HG02981 (cell line): ENCODE measurements around the gene TGFBR3.

Experiments
- ATAC-seq: cut with Tn5 transposase; IDR thresholded peaks from one replicate; pipeline ENCODE4 v1.9.1; 2021; ENCODE audit warnings: mild to moderate bottlenecking, moderate library complexity; ENCODE audit not compliant: unreplicated experiment

TGFBR3 gene

DNA sequence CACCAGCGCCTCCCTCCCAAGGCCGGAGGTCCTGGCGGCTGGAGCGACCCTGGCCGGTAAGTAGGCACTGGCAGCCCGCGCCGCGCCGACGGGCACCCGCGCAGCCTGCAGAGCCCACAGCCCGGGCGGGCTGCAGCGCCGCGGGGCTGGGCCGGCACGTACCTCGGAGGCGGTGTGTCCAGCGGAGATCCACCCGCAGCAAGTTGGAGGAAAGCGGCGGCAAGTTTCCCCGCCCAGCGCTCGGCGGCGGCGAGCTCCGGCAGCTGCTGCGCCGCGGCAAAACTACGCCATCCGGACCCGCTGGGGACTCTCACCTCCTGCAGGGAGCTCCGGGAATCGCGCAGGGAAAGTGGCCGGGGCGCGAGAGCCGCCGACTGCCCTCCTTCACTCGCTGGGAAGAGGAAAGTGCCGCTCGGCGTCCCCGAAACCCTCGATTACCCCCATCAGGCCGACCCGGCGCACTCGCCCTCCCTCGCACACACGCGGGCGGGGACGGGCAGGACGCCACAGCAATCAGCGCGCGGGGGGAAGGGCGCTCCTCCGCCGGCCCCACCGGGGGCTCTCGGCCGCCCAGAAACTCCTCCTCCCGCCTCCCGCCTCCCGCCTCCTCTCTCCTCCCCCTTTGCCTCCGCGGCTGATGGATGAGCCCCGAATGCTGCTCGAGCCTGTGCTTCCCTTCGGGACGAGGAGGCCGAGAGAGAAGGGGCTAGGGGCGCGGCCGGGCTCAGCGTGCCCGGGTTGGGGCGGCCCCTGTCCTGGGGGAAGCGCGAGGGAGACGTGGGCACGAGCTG is at the start of gene TGFBR3:
Gene TGFBR3, minus strand, starts transcription at position 436 of the 791 bp plus-strand sequence. CDS start 24,620 bp downstream, outside the sequence.
- ATAC-seq: peak; percentile 74

DNA sequence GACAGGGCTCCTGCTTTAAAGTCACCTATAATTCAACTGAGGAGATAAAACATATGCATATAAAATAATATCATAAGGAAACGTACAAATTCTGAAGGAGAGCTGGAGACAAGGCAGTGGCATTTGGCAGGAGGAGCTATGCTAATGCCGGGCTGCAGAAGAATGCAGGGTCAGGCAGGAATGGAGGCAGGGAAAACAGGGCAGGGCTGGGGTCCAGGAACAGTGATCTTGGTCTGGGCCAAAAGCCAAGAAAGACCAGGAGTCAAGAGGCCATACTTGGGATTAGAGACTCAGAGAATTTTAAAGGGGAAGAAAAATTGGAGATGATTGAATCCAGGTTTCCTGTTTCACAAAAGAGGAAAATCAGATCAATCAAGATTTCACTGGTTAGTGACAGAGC is 43.3 kb upstream of the TGFBR3 start:
- no peak for ATAC-seq

DNA sequence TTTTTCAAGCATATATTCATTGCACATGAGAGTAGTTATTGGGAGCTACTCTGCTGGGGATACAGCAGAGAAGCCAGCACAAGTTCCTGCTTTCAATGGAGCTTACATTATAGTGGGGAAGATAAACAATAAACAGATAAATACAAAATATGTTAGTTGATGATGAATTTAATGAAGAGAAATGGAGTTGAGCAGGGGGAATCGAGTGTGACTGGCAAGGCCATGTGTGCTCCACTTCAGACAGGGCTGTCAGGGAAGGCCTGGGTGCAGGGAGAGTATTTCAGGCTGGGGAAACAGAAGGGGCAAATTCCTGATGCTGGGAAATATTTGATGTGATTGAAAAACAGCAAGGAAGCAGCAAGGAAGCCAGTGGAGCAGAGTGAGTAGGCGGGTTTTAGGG is 42.1 kb upstream of the TGFBR3 start:
- ATAC-seq: no peak

DNA sequence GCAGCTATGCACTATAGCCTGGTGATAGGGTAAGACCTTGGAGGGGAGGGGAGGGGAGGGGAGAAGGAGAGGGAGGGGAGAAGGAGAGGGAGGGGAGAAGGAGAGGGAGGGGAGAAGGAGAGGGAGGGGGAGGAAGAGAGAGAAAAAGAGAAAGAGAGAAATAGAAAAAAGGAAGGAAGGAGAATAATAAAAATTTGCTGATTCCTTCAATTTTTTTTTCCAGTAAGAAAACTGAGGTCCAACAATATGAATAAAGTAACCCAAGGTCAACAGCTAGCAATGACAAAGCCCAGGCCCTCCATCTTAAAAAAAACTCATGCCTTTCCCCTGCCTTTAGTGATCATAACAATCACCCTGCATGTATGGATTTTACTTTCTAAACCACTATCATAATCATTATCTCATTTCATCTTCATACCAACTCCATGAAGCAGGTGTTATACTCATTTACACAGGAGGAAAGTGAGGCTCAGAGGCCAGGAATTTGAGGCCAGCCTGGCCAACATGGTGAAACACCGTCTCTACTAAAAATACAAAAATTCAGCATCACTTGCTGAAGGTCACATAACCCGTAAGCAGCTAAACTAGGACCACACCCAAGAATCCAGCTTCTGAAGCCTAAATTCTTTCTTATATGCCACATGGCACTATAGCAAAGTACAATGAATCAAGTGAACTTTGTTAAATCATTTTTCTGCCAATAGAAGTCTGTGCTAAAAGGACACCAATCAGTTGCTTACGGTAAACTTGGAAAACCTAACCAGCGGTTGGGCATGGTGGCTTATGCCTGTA is 39.9 kb upstream of the TGFBR3 start:
- ATAC-seq: no peak

DNA sequence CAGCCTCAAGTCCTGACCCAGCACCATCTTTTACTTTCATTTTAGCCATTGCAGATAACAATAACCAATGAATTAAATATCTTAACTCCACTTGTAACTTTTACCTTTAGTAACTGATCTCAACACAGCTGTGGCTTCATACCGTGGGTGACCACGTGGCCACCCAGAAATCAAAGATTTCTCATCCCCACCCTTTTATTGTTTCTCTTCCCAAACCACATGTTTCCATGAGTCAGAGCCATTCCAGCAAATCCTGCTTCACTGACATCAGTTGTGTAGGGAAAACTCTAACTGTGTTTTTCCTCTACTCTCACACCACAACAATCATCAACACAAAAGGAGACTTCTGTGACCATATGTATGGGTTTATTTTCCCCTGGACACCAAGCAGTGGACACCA is 38.2 kb upstream of the TGFBR3 start:
- ATAC-seq: no peak

DNA sequence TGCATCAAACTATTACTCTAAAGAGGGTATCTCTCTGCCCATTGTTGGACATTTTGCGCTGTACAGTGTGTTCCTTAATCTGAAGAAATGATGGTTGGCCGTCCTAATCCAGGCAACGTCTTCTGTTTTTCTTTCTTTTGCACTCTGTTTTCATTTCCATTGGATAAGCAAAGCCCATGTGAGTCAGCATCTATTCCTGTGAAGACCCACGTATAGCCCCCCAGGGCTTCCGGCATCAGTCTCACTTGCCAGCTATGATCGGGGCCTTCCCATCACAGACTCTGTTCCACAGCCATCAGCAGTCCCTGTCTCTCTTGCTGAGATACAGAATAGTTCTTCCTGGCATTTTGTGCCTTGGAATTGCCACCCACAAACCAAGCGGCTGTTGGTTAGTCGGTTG is 34.0 kb upstream of the TGFBR3 start:
- ATAC-seq: no peak

DNA sequence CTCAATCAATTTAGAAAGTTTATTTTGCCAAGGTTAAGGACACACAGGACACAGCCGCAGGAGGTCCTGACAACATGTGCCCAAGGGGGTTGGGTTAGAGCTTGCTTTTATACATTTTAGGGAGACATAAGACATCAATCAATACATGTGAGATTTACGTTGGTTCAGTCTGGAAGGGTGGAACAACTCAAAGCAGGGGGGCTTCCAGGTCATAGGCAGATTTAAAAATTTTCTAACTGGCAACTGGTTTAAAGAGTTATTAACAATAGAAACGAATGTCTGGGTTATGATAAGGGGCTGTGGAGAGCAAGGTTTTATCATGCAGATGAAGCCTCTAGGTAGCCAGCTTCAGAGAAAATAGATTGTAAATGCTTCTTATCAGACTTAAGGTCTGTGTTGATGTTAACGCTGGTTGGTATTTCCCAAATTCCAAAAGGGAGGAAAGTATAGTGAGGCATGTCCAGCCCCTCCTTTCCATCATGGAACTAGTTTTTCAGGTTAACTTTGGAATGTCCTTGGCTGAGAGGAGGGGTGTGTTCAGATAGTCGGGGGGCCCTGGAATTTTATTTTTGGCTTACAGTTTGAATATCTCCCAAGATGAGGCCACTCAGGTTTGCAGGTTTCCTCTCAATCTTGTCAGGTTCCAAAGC is 31.0 kb upstream of the TGFBR3 start:
- no peak for ATAC-seq

DNA sequence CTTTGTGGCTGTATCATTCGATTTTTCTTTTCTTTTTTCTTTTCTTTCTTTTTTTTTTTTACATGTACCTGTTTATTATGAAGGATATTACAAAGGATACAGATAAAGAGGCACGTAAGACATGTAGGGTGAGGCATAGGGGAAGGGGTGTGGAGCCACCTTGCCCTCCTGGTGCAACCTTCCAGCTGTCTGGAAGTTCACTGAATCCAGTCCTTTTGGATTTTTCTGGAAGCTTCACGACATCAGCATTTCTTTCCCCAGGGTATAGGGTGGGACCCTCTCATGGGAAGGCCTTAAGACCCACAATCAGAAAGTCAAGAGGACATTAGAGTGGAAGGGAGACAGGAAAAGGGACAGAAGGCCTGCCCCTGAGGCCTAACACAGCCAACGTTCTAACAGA is 30.1 kb upstream of the TGFBR3 start:
- no peak for ATAC-seq

DNA sequence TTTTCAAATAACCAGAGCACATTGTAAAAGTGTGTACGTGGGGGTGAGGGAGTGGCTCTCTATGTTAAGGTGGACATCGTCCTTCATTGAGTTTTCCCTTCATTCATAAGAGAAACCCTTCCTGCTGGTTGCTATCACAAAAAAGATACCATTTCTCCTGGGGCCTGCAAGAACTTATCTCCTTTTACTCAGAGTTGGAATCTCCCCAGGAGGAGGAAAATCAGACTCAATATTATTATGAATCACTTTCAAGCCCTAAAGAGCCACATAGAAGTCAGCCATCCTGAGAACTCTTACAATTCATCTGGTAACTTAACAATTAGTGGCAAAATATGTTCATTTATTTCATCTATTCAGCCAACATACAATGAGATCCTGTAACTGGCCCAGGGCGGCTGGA is 27.1 kb upstream of the TGFBR3 start:
- no peak for ATAC-seq

DNA sequence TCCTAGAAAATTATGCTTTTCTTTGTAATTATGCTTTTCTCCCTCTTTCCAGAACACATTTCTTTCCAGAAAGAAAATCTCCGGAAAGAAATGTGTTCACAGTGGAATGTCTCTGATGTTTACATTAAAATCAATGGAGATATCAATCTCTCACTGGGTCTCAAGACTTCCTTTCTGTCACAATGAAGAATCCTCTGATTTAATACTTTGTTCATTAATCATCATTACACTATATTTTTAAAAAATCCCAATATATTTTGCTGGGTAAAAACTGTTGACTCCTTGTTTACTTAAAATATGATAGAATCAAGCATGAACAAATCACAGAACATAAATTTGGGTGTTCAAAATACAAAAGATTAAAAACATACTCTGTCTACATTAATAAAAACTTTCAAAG is 26.3 kb upstream of the TGFBR3 start:
- ATAC-seq: no peak

DNA sequence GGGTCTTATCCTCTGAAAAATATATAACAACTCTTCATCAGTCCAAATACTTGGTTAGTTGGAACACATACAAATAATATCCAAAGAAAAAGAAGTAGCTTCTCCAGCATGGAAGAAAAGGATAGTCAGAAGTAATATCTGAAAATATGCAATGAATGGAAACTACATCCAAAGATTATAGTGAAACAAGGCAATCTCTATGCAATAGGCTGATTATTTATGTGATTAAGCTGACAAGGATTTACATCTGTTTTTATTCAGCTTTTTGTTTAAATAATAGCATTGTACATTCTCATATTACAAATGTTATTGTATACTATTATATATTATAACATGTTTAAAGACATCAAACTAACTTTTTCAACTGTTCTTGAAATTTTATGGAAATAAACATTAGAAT is 15.3 kb upstream of the TGFBR3 start:
- no peak for ATAC-seq

DNA sequence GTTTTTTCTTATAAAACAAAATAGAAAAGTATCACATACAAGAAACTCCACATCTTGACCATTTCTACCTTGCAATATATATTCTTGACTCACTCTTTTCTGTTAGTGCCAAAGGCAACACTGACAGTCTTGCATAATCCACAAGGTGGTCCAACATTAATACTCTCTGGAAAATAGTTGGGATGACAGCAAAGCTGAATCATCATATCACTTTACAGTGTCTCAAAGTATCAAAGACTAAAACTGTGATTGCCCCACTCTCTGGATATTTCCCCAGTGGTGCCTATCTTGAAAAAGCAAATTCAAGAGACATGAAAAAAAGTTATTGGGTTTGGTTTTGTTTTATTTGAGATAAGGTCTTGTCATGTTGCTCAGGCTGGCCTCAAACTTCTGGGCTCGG is 14.6 kb upstream of the TGFBR3 start:
- no peak for ATAC-seq

DNA sequence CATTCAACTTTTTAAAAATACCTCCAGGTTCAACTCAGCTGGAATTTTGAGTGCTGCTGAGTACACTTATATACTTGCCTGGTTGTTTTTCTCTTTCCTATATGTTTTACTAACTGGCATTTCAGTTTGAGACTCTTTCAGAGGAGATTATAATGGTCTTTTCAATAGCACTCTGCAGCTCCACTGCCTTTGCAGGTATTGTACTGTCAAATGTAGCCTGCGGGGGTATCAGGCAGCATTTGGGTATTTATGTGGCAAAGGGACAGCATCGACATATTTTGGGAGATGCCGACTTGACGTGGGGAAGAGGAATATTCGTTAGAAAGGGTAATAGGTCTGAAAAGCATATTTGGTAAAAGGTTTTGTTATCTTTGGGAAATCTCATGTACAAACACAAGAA is 11.1 kb upstream of the TGFBR3 start:
- ATAC-seq: no peak

DNA sequence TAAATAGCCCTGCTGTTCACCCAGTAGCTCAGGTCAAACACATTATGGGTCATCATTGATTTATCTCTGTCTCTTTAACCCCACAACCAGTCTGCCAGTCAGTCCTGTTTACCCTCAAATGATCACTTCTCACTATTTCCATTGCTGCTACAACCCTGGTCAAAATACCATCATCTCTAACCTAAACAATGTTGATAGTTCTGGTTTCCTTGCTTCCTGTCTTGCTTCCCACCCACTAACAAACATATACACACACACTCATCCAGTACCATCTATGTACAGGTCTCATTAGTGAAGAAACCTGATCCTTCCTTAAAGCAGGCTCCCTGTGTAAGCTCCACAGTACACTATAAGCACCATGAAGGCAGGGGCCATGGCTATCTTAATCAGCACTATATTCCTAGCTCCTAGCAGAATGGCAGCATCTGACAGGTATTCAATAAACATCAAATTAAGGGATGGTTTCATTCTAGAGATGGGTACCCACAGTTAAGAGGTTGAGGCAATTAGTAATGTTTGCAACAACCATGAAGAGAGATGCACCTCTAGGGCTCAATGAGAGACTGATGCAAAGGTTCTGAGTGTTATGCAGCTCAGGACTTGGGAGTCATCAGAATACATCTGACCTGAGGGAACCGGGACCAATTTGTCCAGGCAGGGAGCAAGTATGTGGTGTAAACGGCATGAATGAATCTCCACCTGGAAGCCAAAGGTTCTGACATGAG is 10.0 kb upstream of the TGFBR3 start:
- no peak for ATAC-seq

DNA sequence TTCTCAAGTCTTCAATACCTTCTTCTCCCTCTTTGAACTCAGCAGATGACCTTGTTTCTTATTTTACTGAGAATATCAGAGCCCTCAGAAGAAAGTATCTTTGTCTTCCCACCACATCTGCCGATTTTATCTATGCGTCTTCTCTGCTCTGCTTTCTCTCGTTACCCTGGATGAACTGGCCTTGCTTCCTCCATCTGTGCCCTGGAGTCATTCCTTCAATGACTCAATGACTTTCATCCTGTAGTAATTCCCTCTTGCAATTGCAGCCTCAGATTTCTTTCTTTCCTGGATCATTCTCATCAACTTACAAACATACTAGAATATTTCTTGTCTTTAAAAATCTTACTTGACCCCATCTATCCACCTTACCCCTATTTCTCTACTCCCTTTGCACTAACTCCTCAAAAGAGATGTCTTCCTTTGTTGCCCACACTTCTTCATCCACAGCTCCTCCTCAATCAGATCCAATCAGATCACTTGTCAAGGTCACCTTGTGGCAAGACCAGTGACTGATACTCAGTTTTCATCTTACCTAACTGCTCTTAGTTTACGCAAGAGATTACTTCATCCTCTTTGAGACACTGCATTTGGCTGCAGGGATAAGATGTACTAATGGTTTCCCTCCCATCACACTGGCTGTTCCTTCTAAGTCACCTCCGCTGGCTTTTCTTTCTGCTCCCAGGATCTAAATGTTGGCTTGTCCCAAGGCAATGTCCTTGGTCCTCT is 8.2 kb upstream of the TGFBR3 start:
- ATAC-seq: no peak

DNA sequence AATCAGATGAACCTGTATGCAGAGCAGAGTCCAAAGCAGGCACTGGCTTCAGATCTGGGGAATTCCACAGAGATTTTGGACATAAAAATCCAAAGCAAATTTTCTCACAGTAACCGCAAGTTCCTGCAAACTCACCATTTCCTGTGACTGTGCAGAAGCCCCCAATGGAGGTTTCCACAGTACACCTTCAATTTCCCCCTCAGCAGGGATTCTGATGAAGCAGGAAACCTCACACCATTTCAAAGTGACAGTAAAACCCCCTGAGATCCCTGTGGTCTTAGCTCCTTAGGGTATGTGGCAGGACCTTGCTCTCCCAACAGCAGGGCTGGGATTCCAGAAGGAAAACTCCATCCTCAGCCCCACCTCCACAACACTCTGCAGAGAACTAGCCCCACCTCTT is 6.0 kb upstream of the TGFBR3 start:
- no peak for ATAC-seq

DNA sequence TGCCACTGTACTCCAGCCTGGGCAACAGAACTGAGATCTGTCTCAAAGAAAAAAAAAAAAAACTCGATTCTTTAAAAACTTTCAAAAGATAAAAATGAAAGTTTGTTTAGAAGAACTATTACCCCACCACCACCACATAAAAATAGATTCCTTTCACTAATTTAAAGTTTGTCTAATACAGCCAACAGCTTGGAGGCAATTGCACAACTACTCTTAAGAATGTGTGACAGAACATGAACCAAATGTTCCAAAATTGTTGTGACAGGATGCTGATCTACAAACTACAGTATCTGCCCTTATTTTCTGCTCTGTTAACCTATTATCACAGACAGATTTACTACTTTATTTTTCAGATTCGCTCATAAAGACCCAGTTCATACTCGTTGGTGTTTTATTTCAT is 5.5 kb upstream of the TGFBR3 start:
- no peak for ATAC-seq

DNA sequence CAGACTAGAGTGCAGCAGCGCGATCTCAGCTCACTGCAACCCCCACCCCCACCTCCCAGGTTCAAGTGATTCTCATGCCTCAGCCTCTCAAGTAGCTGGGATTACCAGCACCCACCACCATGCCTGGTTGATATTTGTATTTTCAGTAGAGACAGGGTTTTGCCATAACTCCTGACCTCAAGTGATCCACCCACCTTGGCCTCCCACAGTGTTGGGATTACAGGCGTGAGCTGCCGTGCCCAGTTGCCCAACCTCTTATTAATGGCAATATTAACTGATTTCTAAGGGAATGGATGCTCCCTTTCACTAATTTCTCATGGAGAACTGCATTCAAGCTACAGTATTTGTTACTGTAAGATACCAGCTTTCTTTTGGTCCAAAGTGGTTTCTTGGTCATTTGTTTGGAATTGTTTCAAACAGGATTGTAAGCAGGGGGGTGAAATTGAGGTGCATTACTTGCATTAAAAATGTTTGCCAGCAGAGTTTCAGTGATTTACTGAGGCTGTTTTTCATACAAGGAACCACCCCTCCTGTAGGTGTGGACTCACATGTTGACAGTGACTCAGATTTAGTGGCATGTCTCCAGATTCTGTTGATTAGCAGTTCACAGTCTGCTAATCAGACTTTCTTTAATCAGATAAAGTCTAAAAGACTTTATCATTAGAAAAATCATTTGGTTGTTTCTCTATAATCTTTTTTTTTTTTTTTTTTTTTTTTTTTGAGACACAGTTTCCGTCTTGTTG is 3.9 kb upstream of the TGFBR3 start:
- no peak for ATAC-seq

DNA sequence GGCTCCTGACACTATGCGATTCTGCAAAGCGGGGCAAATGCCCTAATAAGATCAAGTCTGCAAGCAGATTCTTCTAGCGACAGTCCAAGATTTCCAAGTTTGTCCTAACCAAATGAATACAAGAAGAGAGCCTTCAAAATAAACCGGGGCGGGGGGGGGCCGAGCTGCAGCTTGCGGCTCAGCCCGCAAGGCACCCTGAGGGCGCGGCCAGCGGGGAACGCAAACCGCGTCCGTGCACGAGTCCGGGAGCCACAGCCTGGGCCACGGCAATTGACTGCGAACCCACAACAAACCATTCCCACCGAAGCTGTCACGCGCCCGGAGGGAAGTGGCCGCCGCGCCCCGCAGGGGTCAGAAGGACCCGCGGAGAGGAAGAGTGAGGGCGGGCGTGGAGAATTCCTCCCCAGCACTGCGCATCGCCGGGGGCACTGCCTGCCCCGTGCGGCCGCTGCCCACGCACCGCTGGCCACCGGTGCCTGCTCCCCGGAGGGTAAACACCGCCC is 687 bp downstream of the TGFBR3 start:
- ATAC-seq: peak; percentile 14
